GM19351 (cell line): Measurements from ENCODE around the gene RAPGEF2.
A peak's percentile ranks its signal among the peaks of the same experiment; 100 is the strongest.

Experiments used
- ATAC-seq: cut with Tn5 transposase; IDR thresholded peaks from one replicate; pipeline ENCODE4 v1.9.1; 2021; ENCODE audit warnings: mild to moderate bottlenecking, moderate library complexity; ENCODE audit not compliant: unreplicated experiment

The RAPGEF2 gene

DNA sequence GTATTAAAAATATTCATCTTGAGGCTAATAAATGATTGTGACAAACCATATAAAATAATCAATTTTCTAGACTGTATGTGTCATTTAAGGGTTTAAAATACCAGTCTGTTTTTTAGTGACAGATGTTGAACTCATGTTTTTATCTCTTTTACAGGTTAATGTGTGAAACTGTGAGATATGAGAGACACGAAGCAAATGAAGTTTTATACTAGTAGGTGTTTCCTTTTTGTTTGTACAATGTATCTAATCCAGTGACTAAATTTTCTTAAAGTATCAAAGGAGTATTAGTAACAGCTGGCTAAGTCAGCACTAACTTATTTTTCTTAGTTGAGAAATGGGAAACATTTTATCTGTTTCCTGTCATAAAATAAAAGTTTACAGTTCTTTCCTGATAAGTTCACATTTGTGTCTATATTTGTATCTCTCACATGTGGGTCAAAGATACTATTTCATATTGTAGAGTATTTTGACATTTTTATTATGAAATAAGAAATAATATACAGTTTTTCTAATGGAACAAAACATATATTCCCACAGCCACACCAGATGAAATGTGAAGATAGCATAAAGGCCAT, 90.3 kb downstream of the RAPGEF2 start:
- no peak for ATAC-seq

GRCh38 chr4:159195361-159195769, 92.5 kb downstream of the RAPGEF2 start:
- no peak for ATAC-seq

GRCh38 chr4:159197260-159197884, 94.5 kb downstream of the RAPGEF2 start:
- ATAC-seq = no peak

DNA sequence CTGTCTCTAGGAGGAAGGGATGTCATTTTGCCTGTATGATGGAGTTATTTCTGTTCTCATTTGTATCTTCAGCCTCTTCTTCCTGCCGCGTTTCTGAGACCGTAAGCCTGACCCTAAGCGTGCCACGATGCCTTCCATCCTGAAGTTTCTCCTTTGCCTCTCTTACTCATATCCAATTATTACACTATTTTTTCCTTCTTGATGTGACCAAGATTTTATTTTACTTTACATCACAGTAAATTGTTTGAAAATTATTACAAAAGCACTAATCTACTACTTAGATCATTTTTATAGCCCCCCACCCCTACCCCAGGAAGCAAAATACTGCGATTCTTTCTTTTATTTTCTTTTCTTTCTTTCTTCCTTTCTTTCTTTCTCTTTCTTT, 95.0 kb downstream of the RAPGEF2 start:
- ATAC-seq = no peak

- ATAC-seq = no peak
Measured at GRCh38 chr4:159199826-159200225, 96.9 kb downstream of the RAPGEF2 start.

- no peak for ATAC-seq
Measured at GRCh38 chr4:159201168-159201567, 98.3 kb downstream of the RAPGEF2 start.

DNA sequence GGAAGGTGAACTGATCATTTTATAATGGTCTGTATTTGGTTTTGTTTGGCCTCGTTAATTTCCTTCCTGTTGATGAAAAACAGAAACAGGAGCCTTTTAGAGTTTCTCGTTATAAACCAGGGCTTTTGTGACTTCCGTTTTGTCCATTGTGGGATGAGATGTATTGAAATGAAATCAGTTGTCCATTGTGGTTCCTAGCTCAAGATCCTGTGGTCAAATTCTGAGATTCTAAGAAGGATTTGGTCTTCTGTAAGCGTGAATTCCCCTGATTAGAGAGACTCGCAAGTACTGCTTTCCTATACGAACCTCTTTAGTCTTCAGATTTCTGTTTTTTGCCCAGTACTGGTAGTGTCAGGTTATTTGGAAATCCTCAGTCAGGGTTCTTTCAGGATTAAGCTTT, 101.7 kb downstream of the RAPGEF2 start:
- ATAC-seq = no peak

DNA sequence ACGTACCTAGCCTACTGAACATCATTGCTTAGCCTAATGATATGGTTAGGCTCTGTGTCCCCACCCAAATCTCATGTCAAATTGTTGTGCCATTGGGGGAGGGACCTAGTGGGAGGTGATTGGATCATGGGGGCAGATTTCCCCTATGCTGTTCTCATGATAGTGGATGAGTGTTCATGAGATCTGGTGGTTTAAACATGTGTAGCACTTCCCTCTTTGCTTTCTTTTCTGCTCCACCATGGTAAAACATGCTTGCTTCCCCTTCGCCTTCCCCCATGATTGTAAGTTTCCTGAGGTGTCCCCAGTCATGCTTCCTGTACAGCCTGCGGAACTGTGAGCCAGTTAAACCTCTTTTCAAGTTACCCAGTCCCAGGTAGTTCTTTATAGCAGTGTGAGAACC, 102.6 kb downstream of the RAPGEF2 start:
- no peak for ATAC-seq

- peak; percentile 80 for ATAC-seq
Measured at GRCh38 chr4:159206427-159206871, 103.6 kb downstream of the RAPGEF2 start.

- no peak for ATAC-seq
Measured at GRCh38 chr4:159209249-159209648, 106.4 kb downstream of the RAPGEF2 start.

- ATAC-seq = no peak
Measured at GRCh38 chr4:159210975-159211374, 108.1 kb downstream of the RAPGEF2 start.

GRCh38 chr4:159212675-159213293, 109.9 kb downstream of the RAPGEF2 start:
- ATAC-seq = no peak

GRCh38 chr4:159216834-159217233, 114.0 kb downstream of the RAPGEF2 start:
- ATAC-seq = no peak

DNA sequence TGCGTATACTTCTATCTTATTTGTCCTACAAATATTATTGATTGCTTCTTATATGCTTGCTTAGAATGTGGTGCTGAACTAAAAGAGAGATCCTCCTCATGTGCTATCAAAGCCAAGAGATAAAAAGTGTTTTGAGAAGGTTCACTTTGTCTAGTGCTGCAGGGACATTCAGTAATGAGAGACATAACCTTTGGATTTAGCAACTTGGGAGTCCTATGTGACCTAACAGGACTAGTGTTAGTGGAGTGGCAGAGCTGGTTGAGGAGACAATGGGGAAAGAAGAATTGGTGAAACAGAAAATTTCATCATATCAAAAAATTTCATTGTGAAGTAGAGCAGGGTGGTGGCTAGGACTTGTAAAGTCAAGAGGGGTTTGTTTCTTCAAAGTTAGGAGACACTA, 117.0 kb downstream of the RAPGEF2 start:
- no peak for ATAC-seq

DNA sequence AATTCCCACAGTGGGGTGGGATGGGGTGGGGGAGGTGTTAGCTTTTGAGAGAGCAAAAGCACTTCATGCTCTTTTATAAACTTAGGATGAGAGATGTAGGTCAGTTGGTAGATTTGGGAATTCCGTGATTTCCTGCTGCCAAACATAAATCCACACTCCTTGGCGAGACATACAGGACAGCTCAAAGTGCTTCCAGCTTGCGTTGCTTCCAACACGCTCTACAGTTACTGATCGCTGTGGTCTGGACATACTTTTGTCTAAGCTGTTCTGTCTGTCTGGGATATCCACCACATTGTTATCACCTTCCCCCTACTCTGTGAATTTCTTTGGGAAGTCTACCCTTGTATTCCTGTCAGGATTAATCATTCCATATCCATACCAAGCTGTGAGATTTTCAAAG, 117.5 kb downstream of the RAPGEF2 start:
- no peak for ATAC-seq

DNA sequence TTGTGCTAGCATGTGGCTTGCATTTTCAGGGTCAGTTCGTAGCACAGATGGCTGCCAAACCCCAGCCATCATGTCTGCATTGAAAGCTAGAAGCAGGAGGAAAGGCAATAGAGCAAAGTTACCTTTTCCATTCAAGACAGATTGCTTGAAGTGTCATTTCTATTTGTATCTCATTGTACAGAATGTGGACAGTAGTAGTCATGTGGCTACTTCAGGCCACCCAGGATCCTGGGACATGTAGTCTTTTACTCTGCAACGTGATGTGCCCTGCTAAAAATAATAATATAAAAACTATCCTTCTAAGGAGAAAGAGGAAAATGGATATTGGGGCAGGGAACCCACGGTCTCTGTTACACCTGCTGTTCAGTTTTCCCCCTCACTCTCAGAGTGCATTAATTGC, 118.4 kb downstream of the RAPGEF2 start:
- ATAC-seq = no peak

- no peak for ATAC-seq
Measured at GRCh38 chr4:159222043-159222552, 119.2 kb downstream of the RAPGEF2 start.

- no peak for ATAC-seq
Measured at GRCh38 chr4:159224408-159224807, 121.5 kb downstream of the RAPGEF2 start.

GRCh38 chr4:159227378-159227777, 124.5 kb downstream of the RAPGEF2 start:
- no peak for ATAC-seq

- ATAC-seq = no peak
Measured at GRCh38 chr4:159227984-159228383, 125.1 kb downstream of the RAPGEF2 start.

GRCh38 chr4:159229164-159229563, 126.3 kb downstream of the RAPGEF2 start:
- ATAC-seq = no peak

- peak; percentile 51 for ATAC-seq
Measured at GRCh38 chr4:159232465-159233106, 129.7 kb downstream of the RAPGEF2 start.
